NCI-H1436 treated with DMSO at 0.1 percent for 48 hours (cell line): ENCODE results near the gene JAKMIP1.
"Not testable (repeated sequence)": the region's sequence is repeated elsewhere in the genome, so short reads cannot be mapped to it uniquely, and the experiment has no call there.

Experiments used
- DNase-seq: peaks from one replicate; lab custom pipeline; 2025; lab: John Stamatoyannopoulos, UW

The JAKMIP1 gene

DNA sequence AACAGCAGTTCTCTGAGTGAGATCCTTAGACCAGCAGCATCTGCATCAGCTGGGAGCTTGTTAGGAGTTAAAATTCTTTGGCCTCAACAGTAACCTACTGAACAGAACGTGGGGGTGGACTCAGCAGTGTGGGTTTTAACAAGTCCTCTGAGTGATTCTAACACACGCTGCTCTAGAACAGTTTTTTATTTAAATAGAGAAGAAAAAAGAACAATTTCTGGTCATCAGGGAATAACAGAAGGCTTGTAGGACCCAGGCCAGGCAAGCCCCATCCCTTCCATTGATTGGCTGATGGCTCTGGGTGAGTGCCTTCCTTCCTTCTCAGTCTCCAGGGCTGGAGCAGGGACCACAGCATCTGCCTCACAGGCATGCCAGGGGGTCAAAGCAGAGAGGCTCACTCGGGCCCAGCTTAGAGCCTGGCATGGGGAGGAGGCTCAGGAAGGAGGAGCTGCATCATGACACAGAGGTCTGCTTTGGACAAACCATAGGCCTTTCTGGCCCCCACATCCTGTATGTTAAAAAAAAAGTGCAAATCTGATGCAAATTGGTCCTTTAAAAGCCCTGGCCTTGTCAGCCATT is 56.7 kb downstream of the JAKMIP1 start:
- DNase-seq: no peak

GRCh38 chr4:6142935-6143602 is 57.3 kb downstream of the JAKMIP1 start:
- DNase-seq: no peak

DNA sequence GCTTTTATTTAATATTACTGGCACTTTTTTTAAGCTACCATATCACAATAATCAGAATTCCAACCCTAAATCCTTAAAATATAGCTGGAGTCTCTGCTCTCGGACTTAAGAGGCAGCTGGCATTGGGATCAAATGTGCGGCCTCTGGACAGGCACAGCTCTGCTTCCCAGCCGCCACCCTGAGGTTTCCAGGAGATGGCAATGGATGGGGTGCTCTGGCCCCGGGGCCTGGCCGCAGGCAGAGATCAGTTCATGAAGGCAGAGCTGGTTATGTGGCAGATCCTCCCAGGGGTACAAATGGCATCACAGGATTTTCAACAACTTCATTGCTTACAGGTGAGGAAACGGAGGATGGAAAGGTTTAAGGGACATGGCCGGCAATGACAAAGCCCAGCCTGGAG is 57.8 kb downstream of the JAKMIP1 start:
- no peak for DNase-seq

- no peak for DNase-seq
These were observed 58.8 kb downstream of the JAKMIP1 start for GRCh38 chr4:6141554-6141953.

- DNase-seq: not testable (repeated sequence)
These were observed 59.3 kb downstream of the JAKMIP1 start for GRCh38 chr4:6141021-6141420.

- DNase-seq: no peak
These were observed 62.6 kb downstream of the JAKMIP1 start for GRCh38 chr4:6137747-6138135.

DNA sequence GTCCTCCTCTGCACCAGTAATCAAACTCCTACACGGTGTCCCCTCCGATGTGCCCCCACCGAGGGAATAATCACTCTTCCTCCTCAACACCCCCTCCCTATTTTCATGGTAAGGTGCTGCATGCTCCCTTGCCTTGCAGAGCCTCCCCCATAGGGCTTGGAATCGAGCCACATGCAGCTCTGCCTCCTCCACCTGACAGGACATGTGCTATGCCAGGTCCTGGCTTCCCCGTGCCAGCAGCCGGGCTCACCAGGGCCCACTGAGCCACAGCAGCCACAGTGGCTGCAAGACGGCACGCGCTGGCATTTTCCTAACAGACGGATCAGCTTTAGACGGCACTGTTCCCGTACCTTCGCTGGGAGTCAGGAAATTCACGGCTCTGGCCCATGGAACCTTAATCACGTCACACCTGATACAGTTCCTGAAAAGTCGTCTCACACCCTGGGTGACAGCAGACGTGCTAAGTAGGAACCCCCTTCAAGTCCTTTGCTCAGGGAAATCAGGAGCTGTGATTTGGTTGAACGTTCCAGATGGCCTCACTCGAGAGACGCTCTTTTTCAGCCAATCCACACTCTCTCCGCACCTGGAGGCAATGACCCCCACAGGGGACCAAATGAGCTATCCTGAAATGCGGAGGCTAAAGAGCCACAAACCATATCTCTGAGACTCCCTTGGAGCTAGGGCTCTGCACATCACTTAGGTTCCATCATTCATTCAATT is 63.2 kb downstream of the JAKMIP1 start:
- no peak for DNase-seq

GRCh38 chr4:6134612-6135220 is 65.6 kb downstream of the JAKMIP1 start:
- no peak for DNase-seq

GRCh38 chr4:6132716-6133115 is 67.6 kb downstream of the JAKMIP1 start:
- no peak for DNase-seq

- no peak for DNase-seq
These were observed 72.0 kb downstream of the JAKMIP1 start for GRCh38 chr4:6128221-6128850.

DNA sequence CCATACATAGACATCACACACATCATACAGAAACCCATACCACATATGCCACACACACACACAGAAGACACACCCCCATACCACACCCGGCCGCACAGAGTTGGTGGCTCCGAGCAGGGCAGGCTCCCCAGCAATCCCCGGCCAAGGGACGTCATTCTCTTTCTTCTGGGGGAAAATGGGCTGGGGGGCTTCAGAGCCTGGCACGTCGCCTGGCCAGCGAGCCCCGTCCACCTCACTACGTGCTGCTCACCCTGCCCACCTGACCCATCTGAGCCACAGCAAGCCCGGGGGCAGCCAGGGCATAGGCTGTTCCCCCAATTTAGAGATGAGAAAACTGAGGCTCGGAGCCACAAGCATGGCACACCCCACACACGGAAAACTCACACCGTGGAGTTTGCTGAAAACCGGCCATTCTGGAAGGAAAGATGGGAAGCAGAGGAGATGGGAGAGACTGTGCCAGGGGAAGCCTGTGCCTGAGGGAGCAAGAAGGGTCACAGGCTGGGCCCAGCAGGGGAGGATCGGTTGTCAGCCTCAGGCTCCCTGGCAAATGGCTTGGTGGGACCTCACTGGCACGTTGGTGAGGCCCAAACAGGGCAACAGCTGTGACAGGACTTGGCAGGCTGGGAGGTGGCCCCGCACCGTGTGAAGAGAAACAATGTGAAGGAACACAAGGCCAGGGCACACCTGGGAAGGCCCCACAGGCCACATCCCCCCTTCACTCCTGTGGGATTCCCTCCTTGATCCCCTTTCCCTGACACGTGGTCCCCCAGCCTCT is 73.2 kb downstream of the JAKMIP1 start:
- no peak for DNase-seq

GRCh38 chr4:6125103-6125651 is 75.2 kb downstream of the JAKMIP1 start:
- no peak for DNase-seq

DNA sequence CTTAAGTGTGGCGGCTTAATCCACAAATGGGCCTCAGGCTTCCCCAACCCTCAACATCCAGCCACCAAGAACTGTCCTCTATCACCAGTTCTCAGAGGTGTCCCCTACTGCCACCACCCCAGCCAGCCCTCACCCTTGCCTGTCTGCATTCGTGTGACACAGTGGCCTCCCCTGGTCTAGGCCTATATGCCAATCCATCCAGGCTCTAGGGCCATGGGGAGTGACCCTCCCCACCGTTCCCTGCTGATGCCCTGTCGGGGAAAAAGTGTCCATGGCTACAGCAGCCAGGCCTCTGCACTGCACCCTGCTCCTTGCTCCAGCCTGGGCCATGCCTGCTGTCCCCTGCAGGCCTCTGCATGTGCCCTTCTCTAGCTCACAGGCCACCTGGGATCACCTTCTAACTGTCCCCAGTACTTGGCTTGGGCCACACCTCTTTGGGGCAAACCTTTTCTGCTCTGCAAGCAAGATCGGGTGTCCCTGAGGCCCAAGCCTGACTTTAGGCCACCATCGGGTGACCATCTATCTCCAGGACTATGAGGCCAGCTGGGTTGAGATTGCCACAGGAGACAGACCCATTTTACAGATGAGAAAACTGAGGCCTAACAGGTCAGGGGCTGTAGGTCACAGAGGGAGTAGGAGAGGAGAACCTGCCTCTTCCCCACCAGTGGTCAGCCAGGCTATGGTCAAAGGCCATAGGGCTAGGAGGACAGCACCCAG is 75.8 kb downstream of the JAKMIP1 start:
- DNase-seq: no peak

- DNase-seq: no peak
These were observed 76.4 kb downstream of the JAKMIP1 start for GRCh38 chr4:6123976-6124375.

GRCh38 chr4:6123541-6123940 is 76.8 kb downstream of the JAKMIP1 start:
- no peak for DNase-seq

DNA sequence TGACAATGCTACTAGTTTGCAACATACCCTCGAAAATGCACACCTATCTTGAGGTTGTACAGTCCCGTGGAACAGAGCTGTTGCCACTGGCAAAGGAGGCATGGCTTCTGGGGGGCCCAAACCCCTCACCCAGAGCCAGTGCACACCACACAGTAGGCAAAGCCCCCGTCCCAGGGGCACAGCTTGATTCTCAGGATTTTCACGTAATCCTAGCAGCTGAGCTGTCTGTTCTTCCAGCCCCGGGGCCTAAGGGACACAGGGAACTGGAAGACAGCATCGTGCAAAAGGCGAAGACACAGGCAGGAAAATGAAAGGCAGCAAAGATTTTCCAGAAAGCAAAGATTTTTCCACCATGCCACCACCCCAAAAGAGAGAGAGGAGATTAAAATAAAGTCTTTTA is 77.2 kb downstream of the JAKMIP1 start:
- DNase-seq: no peak

DNA sequence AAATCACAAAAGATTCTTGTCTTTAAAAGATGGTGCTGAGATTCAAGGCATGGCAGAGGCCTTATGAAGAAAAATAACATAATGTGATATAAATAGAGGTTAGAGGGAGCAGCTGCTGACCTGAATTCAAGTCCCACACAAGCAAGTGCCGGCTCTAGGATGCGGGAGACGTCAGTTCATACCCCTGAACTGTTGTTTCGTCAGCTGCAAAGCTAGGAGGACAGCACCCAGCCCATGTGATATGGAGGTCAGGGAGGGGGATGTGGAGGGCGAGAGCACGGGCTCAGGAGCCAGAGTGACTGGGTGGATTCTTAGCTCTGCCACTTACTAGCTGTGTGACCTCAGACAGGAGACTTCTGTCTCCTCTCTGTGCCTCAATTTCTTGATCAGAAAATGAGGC is 77.9 kb downstream of the JAKMIP1 start:
- no peak for DNase-seq

- DNase-seq: no peak
These were observed 78.4 kb downstream of the JAKMIP1 start for GRCh38 chr4:6121941-6122340.

GRCh38 chr4:6121276-6121850 is 79.0 kb downstream of the JAKMIP1 start:
- no peak for DNase-seq

GRCh38 chr4:6120361-6120760 is 80.0 kb downstream of the JAKMIP1 start:
- DNase-seq: no peak
